ENCODE measurements around the gene COG5. TPM values are rescaled to one million over a fixed set of nuclear protein-coding genes. Genes with fewer than 3 reads are reported as not detected.

Gene COG5
- total and polyA plus RNA-seq, 9 of the 15 experiments (the other 6 are each of a cell fraction or from before 2014, with no cell fraction given) = 15.3 to 75.1 (median 56.4) TPM

GRCh38 chr7:107563775-107564552, at the start of gene COG5, which contains the start of gene DUS4L (continued):
- TF ChIP-seq ZNF318 (IDR thresholded peaks at IDR 0.05; ENCODE audit: borderline replicate concordance in 1 of 2, low read depth in 1 of 2) (no peak), NFE2L1 (tag; IDR thresholded peaks at IDR 0.05; ENCODE audit: borderline replicate concordance, low read depth) (no peak), ZNF785 (CRISPR knock-in tag; IDR thresholded peaks at IDR 0.05) (no peak), SAFB2 (IDR thresholded peaks at IDR 0.05; ENCODE audit: borderline replicate concordance, low read depth, low read length, severe bottlenecking) (no peak), PHF21A (IDR thresholded peaks at IDR 0.05; ENCODE audit: borderline replicate concordance, low read depth) (no peak), TBP (optimal IDR thresholded peaks at IDR 0.05; ENCODE audit: low read depth, low read length) (peak; percentile 74), TAF1 (IDR thresholded peaks at IDR 0.05; ENCODE audit: control insufficient read depth, extremely low read depth, insufficient read depth, low read length, severe bottlenecking) (peak; percentile 89), NR2F6 (CRISPR knock-in tag; IDR thresholded peaks at IDR 0.05) (0 out of 2 replicates have a peak, but pooled peaks have one; percentile 40), SLC30A9 (CRISPR knock-in tag; IDR thresholded peaks at IDR 0.05) (no peak), ZNF583 (CRISPR knock-in tag; IDR thresholded peaks at IDR 0.05) (peak; percentile 39; the same call in 1 of the 2 replicates), NFE2 (IDR thresholded peaks at IDR 0.05; ENCODE audit: low read depth) (no peak), NR4A1 (CRISPR knock-in tag; IDR thresholded peaks at IDR 0.05) (peak; percentile 58; the same call in 1 of the 2 replicates), NR4A1 (tag; IDR thresholded peaks at IDR 0.05) (0 out of 2 replicates have a peak, but pooled peaks have one; percentile 16), SRSF1 (IDR thresholded peaks at IDR 0.05; ENCODE audit: low read depth, low read length) (no peak), CBX8 (IDR thresholded peaks at IDR 0.05; ENCODE audit: borderline replicate concordance, extremely low read depth, low read depth, low read length, poor library complexity, severe bottlenecking) (no peak), VEZF1 (CRISPR knock-in tag; IDR thresholded peaks at IDR 0.05) (no peak; the same call in 1 of the 2 replicates)
- TF ChIP-seq, protein P1, sequence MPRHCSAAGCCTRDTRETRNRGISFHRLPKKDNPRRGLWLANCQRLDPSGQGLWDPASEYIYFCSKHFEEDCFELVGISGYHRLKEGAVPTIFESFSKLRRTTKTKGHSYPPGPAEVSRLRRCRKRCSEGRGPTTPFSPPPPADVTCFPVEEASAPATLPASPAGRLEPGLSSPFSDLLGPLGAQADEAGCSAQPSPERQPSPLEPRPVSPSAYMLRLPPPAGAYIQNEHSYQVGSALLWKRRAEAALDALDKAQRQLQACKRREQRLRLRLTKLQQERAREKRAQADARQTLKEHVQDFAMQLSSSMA (CRISPR knock-in tag; IDR thresholded peaks at IDR 0.05) = no peak
